ENCODE data around the gene AGRN. TPM values are rescaled to one million over a fixed set of nuclear protein-coding genes. Genes with fewer than 3 reads are reported as not detected.
"Not testable (repeated sequence)": the region's sequence is repeated elsewhere in the genome, so short reads cannot be mapped to it uniquely, and the experiment has no call there.

AGRN gene
- polyA plus RNA-seq, 1 experiment = 41.2 TPM

GRCh38 chr1:1006305-1007159 lies 13.4 kb upstream of the AGRN start:
- CTCF ChIA-PET = interaction anchor here (1.0 to 2.2 kb wide), 2 partner anchors 12 to 22 kb away, joined by 4 to 5 read pairs; no protein-coding TSS in a partner anchor
- no peak overlapping the region for H3K4me3 ChIP-seq (ENCODE audit: low read depth, low read length)
- H3K36me3 ChIP-seq (ENCODE audit: control insufficient read depth, insufficient read depth, low read length) = no peaks in the 10 kb centered on the region; the same call in none of the 2 replicates
- no peaks in the 10 kb centered on the region for H3K27me3 ChIP-seq (ENCODE audit: control insufficient read depth, insufficient read depth, low read length)
- no peak for DNase-seq (ENCODE audit: low read depth)
- TF ChIP-seq CTCF (IDR thresholded peaks at IDR 0.05; ENCODE audit: insufficient read depth, low read depth, low read length) = no peak
- POLR2A ChIA-PET = no interaction called here

GRCh38 chr1:1010131-1010530 lies 9.8 kb upstream of the AGRN start:
- POLR2A ChIA-PET; H3K4me3 ChIP-seq (ENCODE audit: low read depth, low read length); DNase-seq (ENCODE audit: low read depth); H3K27me3 ChIP-seq (ENCODE audit: control insufficient read depth, insufficient read depth, low read length); H3K36me3 ChIP-seq (ENCODE audit: control insufficient read depth, insufficient read depth, low read length): not testable (repeated sequence)
- CTCF ChIA-PET = interaction anchor here (1.1 to 1.5 kb wide), 3 partner anchors 9 to 53 kb away, joined by 4 to 8 read pairs (median 5); no protein-coding TSS in a partner anchor

- ChIA-PET POLR2A (no interaction called here), CTCF (interaction anchor here (0.6 kb wide), 1 partner anchor 68 kb away, joined by 3 read pairs; no protein-coding TSS in a partner anchor)
- no peak for TF ChIP-seq CTCF (IDR thresholded peaks at IDR 0.05; ENCODE audit: insufficient read depth, low read depth, low read length)
- Histone ChIP-seq H3K36me3 (ENCODE audit: control insufficient read depth, insufficient read depth, low read length) (no peaks in the 10 kb centered on the region), H3K4me3 (ENCODE audit: low read depth, low read length) (no peak overlapping the region), H3K27me3 (ENCODE audit: control insufficient read depth, insufficient read depth, low read length) (no peaks in the 10 kb centered on the region)
- no peak for DNase-seq (ENCODE audit: low read depth)
Measured at GRCh38 chr1:1011396-1011949, 8.4 kb upstream of the AGRN start.

GRCh38 chr1:1012736-1013104 lies 7.2 kb upstream of the AGRN start:
- CTCF ChIA-PET = interaction anchor here (1.1 to 3.3 kb wide), 4 partner anchors 10 to 51 kb away, joined by 3 to 15 read pairs (median 9); no protein-coding TSS in a partner anchor
- H3K36me3 ChIP-seq (ENCODE audit: control insufficient read depth, insufficient read depth, low read length); H3K27me3 ChIP-seq (ENCODE audit: control insufficient read depth, insufficient read depth, low read length); POLR2A ChIA-PET; DNase-seq (ENCODE audit: low read depth): not testable (repeated sequence)
- peak overlapping the region; percentile 71 for H3K4me3 ChIP-seq (ENCODE audit: low read depth, low read length)

GRCh38 chr1:1013105-1013921 lies 6.6 kb upstream of the AGRN start, which contains the start of gene ISG15:
Gene ISG15, plus strand, starts transcription at chr1:1013497. Its CDS starts 77 bp downstream, at chr1:1013574.
- Histone ChIP-seq H3K36me3 (ENCODE audit: control insufficient read depth, insufficient read depth, low read length) (no peaks in the 10 kb centered on the region), H3K4me3 (ENCODE audit: low read depth, low read length) (peak within 1 kb of the TSS; percentile 71), H3K27me3 (ENCODE audit: control insufficient read depth, insufficient read depth, low read length) (no peaks in the 10 kb centered on the region)
- ChIA-PET CTCF (interaction anchor here (0.6 to 3.3 kb wide), 7 partner anchors 10 to 218 kb away, joined by 3 to 15 read pairs (median 4); no protein-coding TSS in a partner anchor), POLR2A (interaction anchor here (0.6 kb wide), 1 partner anchor 103 kb away, joined by 4 read pairs; the partner anchor contains the start of gene C1orf159)
- TF ChIP-seq CTCF (IDR thresholded peaks at IDR 0.05; ENCODE audit: insufficient read depth, low read depth, low read length) = no peak
- peak; percentile 49 for DNase-seq (ENCODE audit: low read depth)
